Medulla oblongata (tissue), 1 donor: Measurements from ENCODE around the gene ARHGAP20.
"Not testable (repeated sequence)": the region's sequence is repeated elsewhere in the genome, so short reads cannot be mapped to it uniquely, and the experiment has no call there.

Source experiments
- DNase-seq: peaks from one replicate; pipeline ENCODE4 v3.0.0-alpha.2; 2015; ENCODE audit errors: extremely low spot score

The ARHGAP20 gene

GRCh38 chr11:110720431-110721275 is 8.4 kb upstream of the ARHGAP20 start:
- no peak for DNase-seq

- no peak for DNase-seq
Observed at GRCh38 chr11:110716361-110716760, 4.1 kb upstream of the ARHGAP20 start.

- DNase-seq: no peak
Observed at GRCh38 chr11:110715541-110715940, 3.3 kb upstream of the ARHGAP20 start.

- DNase-seq: no peak
Observed at GRCh38 chr11:110713449-110713776, 1.2 kb upstream of the ARHGAP20 start.

- peak; percentile 81 for DNase-seq
Observed at GRCh38 chr11:110712659-110713448, 617 bp upstream of the ARHGAP20 start.

- DNase-seq: no peak
Observed at GRCh38 chr11:110711448-110711775, 825 bp downstream of the ARHGAP20 start.

- peak; percentile 31 for DNase-seq
Observed at GRCh38 chr11:110710628-110711381, 1.4 kb downstream of the ARHGAP20 start.

- DNase-seq: no peak
Observed at GRCh38 chr11:110704210-110704864, 7.9 kb downstream of the ARHGAP20 start.

GRCh38 chr11:110691926-110692325 is 20.3 kb downstream of the ARHGAP20 start:
- DNase-seq: no peak

GRCh38 chr11:110689306-110689705 is 22.9 kb downstream of the ARHGAP20 start:
- DNase-seq: no peak

GRCh38 chr11:110679323-110679975 is 32.8 kb downstream of the ARHGAP20 start:
- DNase-seq: no peak

GRCh38 chr11:110675548-110675947 is 36.7 kb downstream of the ARHGAP20 start:
- no peak for DNase-seq

GRCh38 chr11:110665689-110666465 is 46.4 kb downstream of the ARHGAP20 start:
- DNase-seq: no peak

GRCh38 chr11:110655967-110656366 is 56.3 kb downstream of the ARHGAP20 start:
- DNase-seq: no peak

- no peak for DNase-seq
Observed at GRCh38 chr11:110654456-110654855, 57.8 kb downstream of the ARHGAP20 start.

- no peak for DNase-seq
Observed at GRCh38 chr11:110645253-110645652, 67.0 kb downstream of the ARHGAP20 start.

- no peak for DNase-seq
Observed at GRCh38 chr11:110634370-110634769, 77.9 kb downstream of the ARHGAP20 start.

- no peak for DNase-seq
Observed at GRCh38 chr11:110631551-110631950, 80.7 kb downstream of the ARHGAP20 start.

GRCh38 chr11:110629594-110629993 is 82.6 kb downstream of the ARHGAP20 start:
- DNase-seq: no peak

- DNase-seq: no peak
Observed at GRCh38 chr11:110621826-110622225, 90.4 kb downstream of the ARHGAP20 start.

- not testable (repeated sequence) for DNase-seq
Observed at GRCh38 chr11:110619366-110619765, 92.9 kb downstream of the ARHGAP20 start.
